Fibroblast of peridontal ligament (primary cell): ENCODE data around the gene FGGY.
"Not testable (repeated sequence)": the region's sequence is repeated elsewhere in the genome, so short reads cannot be mapped to it uniquely, and the experiment has no call there.

Experiments
- DNase-seq: peaks from one replicate; pipeline ENCODE4 v3.0.0-alpha.2; 2010; ENCODE audit errors: extremely low read depth

FGGY gene

GRCh38 chr1:59438058-59438560 lies 141.2 kb downstream of the FGGY start:
- no peak for DNase-seq

GRCh38 chr1:59442492-59442891 lies 145.6 kb downstream of the FGGY start:
- no peak for DNase-seq

DNA sequence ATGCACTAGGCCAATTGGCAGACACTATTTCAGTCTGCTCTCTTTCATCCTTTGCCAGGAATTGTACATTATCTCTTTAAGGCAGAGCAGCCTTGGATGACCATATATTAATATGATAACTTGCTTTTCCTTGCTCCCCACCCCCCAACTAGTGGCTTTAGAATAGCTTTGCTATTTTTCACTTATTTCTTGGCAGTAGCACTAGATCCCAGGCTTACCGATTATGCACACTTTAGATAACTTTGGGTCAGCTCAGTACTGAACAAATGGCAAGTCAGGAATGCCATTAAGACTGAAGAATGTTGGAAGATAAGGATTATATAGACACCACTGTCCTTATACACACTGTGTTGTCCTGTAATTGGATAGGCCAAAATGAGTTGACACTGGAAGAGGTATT lies 146.4 kb downstream of the FGGY start:
- no peak for DNase-seq

DNA sequence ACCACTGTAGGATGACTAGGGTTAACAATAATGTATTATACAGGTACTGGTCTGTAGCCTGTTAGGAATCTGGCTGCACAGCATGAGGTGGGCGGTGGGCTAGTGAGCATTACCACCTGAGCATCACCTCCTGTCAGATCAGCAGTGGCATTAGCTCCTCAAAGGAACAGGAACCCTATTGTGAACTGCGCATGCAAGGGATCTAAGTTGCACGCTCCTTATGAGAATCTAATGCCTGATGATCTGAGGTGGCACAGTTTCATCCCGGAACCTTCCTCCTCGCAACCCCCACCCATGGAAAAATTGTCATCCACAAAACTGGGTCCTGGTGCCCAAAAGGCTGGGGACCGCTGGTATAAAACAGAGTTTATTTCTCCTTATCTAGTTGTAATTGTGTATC lies 147.6 kb downstream of the FGGY start:
- no peak for DNase-seq

- DNase-seq, result peak; percentile 25
Observed at GRCh38 chr1:59445040-59445439, 148.1 kb downstream of the FGGY start.

DNA sequence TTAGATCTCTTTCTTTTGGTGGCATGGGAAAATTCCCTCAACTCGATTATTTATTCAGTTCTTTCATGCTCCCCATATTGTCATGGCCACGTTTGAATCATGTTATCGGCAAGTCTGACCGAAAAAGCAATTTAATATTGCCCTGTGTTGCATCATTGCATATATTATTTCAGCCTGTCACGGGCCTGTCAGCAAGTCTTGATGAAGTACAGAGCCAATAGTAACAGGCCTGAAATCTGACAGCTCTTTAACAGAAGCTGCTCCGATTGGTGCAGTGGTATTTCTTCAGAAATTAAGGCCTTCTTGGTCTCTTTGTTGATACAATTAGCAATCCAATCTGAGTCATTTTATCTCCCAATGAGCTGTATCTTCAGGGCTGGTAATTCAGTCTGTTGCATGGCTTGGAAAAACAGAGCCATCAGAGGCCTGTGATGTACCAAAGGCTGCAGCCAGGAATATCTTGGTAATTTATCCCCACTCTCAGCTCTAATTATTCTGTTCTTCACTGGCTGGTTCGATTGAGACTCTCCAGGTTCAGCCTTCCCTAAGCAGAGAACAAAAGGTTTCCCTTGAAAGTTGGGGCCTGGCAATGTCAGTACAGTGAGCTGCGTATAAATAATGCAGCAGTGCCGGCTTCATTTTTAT lies 149.5 kb downstream of the FGGY start:
- DNase-seq, result peak; percentile 83

GRCh38 chr1:59452026-59452425 lies 155.1 kb downstream of the FGGY start:
- no peak for DNase-seq

DNA sequence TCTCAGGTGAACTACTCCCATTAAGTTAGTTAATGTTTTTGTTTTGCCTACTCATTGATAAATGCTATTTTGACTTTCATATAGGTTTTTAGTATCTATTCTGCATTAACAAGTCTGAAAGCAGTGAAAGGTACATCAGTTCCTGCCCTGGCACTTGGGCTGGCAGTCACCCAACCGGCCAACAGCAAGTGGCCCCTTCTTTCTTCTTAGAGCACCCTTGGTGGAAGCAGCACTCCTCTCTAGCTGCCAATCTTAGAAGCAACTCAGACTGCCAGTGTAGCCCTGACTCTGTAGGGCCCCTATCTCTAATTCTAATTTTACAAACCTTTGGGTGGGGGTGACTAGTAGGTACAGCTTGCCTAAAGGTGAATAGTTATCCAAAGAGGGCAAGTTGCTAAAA lies 155.7 kb downstream of the FGGY start:
- DNase-seq, result no peak

GRCh38 chr1:59453297-59453968 lies 156.5 kb downstream of the FGGY start:
- DNase-seq, result no peak

DNA sequence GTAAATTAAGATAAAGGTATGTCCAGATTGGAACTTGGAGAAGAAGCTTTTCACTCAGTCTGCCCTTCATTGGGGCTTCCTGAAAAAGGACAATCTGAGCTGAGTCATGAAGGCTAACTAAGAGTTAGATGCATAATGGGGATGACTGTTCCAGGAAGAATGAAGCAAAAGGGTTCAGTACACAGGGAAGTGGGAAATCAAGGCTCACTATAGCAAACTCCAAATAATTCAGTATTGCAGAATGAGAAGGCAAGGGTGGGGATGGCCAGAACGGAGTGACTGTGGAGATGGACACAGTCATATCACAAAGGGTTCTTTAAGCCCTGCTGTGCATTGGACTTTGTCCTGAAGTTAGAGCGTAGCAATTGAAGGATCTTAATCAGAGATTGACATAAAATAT lies 158.3 kb downstream of the FGGY start:
- DNase-seq, result peak; percentile 66

DNA sequence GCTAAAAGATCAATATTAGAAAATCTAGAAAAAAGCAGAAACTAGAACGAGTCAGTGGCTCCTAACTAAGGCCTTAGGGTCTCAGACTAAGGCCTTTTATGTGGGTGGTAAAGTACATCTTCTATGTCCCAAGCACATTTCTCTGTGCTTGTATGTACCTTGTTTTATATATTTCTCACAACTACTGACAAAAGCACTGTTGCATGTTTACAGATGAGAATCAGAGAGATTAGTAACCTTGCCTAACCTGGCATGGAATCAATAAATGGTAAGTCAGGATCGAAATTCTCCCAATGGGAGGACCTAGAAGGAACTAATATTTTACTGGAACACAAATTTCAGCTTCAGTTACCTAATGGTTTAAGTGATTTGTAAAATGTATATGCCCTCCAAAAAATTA lies 160.9 kb downstream of the FGGY start:
- no peak for DNase-seq

DNA sequence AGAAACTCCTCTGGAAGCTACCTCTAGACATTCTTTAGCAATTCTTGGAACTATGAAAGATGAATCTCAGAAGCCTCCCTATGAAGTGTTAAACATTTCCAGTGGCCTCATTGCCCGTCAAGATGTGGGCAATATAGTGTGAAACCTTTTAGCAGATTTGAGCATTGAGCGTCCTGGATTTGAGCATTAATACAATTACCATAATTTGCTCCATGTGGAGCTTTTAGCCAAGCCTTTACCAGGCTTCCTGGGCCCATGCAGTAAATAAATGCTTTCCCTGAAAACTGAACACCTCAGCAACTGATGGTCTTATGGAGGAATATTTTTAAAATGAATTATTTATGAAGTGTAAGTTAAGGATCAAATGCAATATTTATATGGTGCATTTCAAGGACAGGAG lies 162.0 kb downstream of the FGGY start:
- DNase-seq, result no peak

GRCh38 chr1:59462942-59463341 lies 166.0 kb downstream of the FGGY start:
- not testable (repeated sequence) for DNase-seq

- not testable (repeated sequence) for DNase-seq
Observed at GRCh38 chr1:59465478-59465877, 168.6 kb downstream of the FGGY start.

DNA sequence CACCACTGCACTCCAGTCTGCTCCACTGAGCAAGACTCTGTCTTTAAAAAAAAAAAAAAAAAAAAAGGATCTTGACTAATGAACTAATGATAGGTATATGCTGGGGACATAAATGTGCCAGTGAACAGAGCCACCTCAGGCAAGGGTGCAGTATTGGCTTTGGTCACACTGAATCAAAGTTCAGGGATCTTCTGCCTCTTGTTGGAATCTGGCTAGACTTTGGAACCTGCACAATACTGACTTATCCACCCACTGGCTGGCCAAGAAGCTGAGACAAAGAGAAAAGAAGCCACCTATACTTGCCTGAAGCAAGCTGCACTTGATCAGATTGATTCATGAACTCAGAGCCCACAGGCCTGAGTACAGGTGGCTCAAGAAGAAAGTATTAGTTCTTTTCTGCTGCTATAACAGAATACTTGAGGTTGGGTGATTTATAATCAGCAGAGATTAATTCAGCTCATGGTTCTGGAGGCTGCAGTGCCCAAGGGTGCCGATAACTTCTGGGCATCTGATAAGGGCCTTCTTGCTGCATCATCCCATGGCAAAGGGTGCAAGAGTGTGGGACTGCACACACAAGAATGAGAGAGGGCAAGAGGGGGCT lies 172.0 kb downstream of the FGGY start:
- DNase-seq, result no peak

DNA sequence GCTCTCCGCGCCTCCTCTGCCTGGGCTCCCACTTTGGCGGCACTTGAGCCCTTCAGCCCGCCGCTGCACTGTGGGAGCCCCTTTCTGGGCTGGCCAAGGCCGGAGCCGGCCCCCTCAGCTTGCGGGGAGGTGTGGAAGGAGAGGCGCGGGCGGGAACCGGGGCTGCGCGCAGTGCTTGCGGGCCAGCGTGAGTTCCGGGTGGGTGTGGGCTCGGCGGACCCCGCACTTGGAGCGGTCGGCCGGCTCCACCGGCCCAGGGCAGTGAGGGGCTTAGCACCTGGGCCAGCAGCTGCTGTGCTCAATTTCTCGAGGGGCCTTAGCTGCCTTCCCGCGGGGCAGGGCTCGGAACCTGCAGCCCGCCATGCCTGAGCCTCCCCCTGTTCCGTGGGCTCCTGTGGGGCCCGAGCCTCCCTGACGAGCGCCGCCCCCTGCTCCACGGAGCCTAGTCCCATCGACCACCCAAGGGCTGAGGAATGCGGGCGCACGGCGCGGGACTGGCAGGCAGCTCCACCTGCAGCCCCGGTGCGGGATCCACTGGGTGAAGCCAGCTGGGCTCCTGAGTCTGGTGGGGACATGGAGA lies 175.2 kb downstream of the FGGY start:
- DNase-seq, result not testable (repeated sequence)

DNA sequence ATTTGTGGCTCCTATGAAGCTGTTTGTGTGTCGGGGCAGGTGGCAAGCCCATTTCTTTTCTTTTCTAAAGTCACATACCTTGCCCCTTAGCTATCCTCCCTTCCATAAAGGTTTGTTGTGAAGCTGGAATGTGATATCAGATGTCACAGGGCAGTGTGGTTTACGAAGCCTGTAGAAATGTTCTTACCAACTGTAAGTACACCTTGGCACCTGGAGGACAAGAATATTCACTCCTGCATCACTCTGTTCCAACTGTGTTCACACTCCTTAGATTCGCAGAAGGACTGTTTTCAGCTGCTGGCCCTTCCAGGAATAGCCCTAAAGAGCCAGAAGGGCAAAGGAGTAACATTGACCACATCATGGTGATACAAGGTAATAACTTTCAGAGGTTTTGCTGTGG lies 176.9 kb downstream of the FGGY start:
- no peak for DNase-seq

DNA sequence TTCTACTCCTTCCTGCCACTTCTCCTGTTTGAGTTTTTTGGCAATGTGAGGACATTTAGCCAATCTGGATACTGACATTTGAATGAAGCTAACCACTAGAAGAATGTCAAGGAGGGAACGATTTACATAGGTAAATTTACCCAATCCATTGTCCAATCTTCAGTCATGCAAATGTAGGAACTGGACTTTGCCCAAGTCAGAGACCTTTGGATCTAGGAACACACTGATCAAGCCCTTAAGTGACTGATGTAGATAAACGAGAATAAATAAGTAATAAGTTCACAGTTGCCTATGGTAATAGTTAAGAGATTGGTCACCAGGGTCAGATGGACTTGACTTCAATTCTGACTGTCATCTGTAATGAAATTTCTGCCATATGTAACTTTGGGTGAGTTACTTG lies 177.6 kb downstream of the FGGY start:
- no peak for DNase-seq

- DNase-seq, result peak; percentile 40
Observed at GRCh38 chr1:59475737-59476136, 178.8 kb downstream of the FGGY start.

DNA sequence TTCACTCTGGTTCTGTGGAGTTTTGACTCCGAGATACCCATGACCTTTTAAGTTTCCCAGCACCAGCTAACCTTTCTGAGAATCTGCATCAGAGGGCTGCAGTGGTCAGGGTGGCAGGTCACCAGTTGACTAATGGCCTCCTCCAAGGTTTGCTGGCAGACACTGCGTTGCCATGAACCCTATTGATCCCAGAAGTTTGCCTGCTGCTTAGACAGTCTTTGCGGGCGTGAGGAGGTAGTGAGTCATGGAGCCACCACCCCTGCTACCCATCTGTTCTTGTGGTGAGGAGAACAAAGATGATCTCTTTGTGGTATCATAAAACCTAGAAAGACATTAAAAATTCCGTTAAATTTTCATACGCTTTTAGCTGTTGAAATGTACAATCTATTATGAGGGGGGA lies 180.4 kb downstream of the FGGY start:
- peak; percentile 43 for DNase-seq

DNA sequence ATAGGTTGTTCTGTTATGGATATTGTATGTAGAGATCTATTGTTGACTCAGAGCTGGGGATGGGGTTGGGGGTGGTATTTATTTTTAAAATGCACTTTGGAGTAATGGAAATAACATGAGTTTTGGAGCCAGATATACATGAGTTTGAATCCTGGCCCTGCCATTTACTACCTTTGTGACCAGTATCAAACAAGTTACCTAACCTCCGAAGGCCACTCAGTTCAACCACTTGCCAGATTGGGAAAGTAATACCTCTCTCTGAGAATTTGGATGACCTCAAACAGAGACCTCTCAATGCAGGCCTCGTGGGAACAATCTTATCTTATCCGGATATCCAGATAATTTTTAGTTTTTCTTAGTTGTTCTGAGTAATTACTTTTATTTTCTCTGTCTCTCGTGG lies 181.0 kb downstream of the FGGY start:
- no peak for DNase-seq

- DNase-seq, result no peak
Observed at GRCh38 chr1:59478822-59479221, 181.9 kb downstream of the FGGY start.
